Glutamatergic neuron (in vitro differentiated cells): ENCODE measurements around the gene GNG7. TPM values are rescaled to one million over a fixed set of nuclear protein-coding genes. Genes with fewer than 3 reads are reported as not detected.
A peak's percentile ranks its signal among the peaks of the same experiment; 100 is the strongest.

Source experiments
- DNase-seq: peaks from one replicate; pipeline ENCODE4 v3.0.0; 2022
- H3K27ac Mint-ChIP-seq: one replicate; pipeline ENCODE4 v1.8.0; 2020; ENCODE audit warnings: mild to moderate bottlenecking, mixed read lengths, inconsistent platforms; ENCODE audit not compliant: unreplicated experiment
- H3K27me3 Mint-ChIP-seq: one replicate; pipeline ENCODE4 v1.8.0; 2020; ENCODE audit warnings: mild to moderate bottlenecking, moderate library complexity, mixed read lengths, inconsistent platforms; ENCODE audit not compliant: unreplicated experiment
- H3K36me3 Mint-ChIP-seq: one replicate; pipeline ENCODE4 v1.8.0; 2020; ENCODE audit warnings: mild to moderate bottlenecking, mixed read lengths, inconsistent platforms; ENCODE audit not compliant: unreplicated experiment
- H3K4me1 Mint-ChIP-seq: one replicate; pipeline ENCODE4 v1.8.0; 2020; ENCODE audit warnings: mild to moderate bottlenecking, low read depth, mixed read lengths, inconsistent platforms; ENCODE audit not compliant: unreplicated experiment
- H3K4me3 Mint-ChIP-seq: one replicate; pipeline ENCODE4 v1.8.0; 2020; ENCODE audit warnings: mild to moderate bottlenecking, mixed read lengths, inconsistent platforms; ENCODE audit not compliant: unreplicated experiment
- H3K9me3 Mint-ChIP-seq: one replicate; pipeline ENCODE4 v1.8.0; 2020; ENCODE audit warnings: mild to moderate bottlenecking, moderate library complexity, mixed read lengths, inconsistent platforms; ENCODE audit not compliant: unreplicated experiment
- CTCF ChIP-seq: fragments of 200-600 bp; sonication (generic); IDR thresholded peaks from one replicate; pipeline ENCODE4 v1.5.0; 2021; ENCODE audit not compliant: partially characterized antibody, unreplicated experiment
- total RNA-seq: library from RNA; stranded (reverse); fragmentation: NEBNext Ultra II Directional; extraction: Animal tissue kit (Norgen Biotek cat#: 25700); gene quantifications from one replicate; pipeline ENCODE4 v1.2.1, GENCODE V29; 2021; ENCODE audit not compliant: unreplicated experiment

The GNG7 gene
- total RNA-seq, 1 donor from 2014 or later, result 8.0 TPM

- Mint-ChIP-seq H3K27ac (no peak overlapping the region), H3K4me1 (no peaks in the 10 kb centered on the region), H3K4me3 (no peak overlapping the region), H3K27me3 (peaks cover 11% of the 10 kb centered on the region), H3K9me3 (peaks cover 2% of the 10 kb centered on the region), H3K36me3 (no peaks in the 10 kb centered on the region)
- no peak for DNase-seq
- no peak for TF ChIP-seq CTCF
Measured at GRCh38 chr19:2744113-2744512, 41.6 kb upstream of the GNG7 start.

GRCh38 chr19:2743099-2743498, 40.6 kb upstream of the GNG7 start:
- H3K27me3 Mint-ChIP-seq, result peaks cover 15% of the 10 kb centered on the region
- no peak for DNase-seq
- H3K4me3 Mint-ChIP-seq, result no peak overlapping the region
- no peak for TF ChIP-seq CTCF
- no peak overlapping the region for H3K27ac Mint-ChIP-seq
- H3K4me1 Mint-ChIP-seq, result no peaks in the 10 kb centered on the region
- no peaks in the 10 kb centered on the region for H3K36me3 Mint-ChIP-seq
- peaks cover 2% of the 10 kb centered on the region for H3K9me3 Mint-ChIP-seq

GRCh38 chr19:2740314-2740656, 37.8 kb upstream of the GNG7 start:
- no peaks in the 10 kb centered on the region for H3K36me3 Mint-ChIP-seq
- no peaks in the 10 kb centered on the region for H3K9me3 Mint-ChIP-seq
- DNase-seq, result no peak
- H3K4me3 Mint-ChIP-seq, result peak overlapping the region; percentile 73
- H3K27me3 Mint-ChIP-seq, result peaks cover 15% of the 10 kb centered on the region
- no peak for TF ChIP-seq CTCF
- H3K4me1 Mint-ChIP-seq, result no peaks in the 10 kb centered on the region
- peak overlapping the region; percentile 75 for H3K27ac Mint-ChIP-seq

- Mint-ChIP-seq H3K36me3 (no peaks in the 10 kb centered on the region), H3K9me3 (no peaks in the 10 kb centered on the region), H3K4me1 (no peaks in the 10 kb centered on the region), H3K27ac (peak within 1 kb of the TSS; percentile 75), H3K27me3 (peaks cover 15% of the 10 kb centered on the region), H3K4me3 (peak within 1 kb of the TSS; percentile 82)
- TF ChIP-seq CTCF, result no peak
- peak; percentile 99 for DNase-seq
Measured at GRCh38 chr19:2739602-2740313, 37.3 kb upstream of the GNG7 start, which contains the start of gene SLC39A3. TSS of gene SLC39A3 (minus strand) at chr19:2740017. CDS start at chr19:2737257, 2,760 bp downstream.

- peaks cover 7% of the 10 kb centered on the region for H3K4me1 Mint-ChIP-seq
- no peaks in the 10 kb centered on the region for H3K36me3 Mint-ChIP-seq
- TF ChIP-seq CTCF, result no peak
- peaks cover 9% of the 10 kb centered on the region for H3K27me3 Mint-ChIP-seq
- no peak for DNase-seq
- no peak overlapping the region for H3K27ac Mint-ChIP-seq
- no peak overlapping the region for H3K4me3 Mint-ChIP-seq
- no peaks in the 10 kb centered on the region for H3K9me3 Mint-ChIP-seq
Measured at GRCh38 chr19:2736550-2737190, 34.2 kb upstream of the GNG7 start.
